Measurements from ENCODE around the gene COPA. TPM values are rescaled to one million over a fixed set of nuclear protein-coding genes. Genes with fewer than 3 reads are reported as not detected.
A peak's percentile ranks its signal among the peaks of the same experiment; 100 is the strongest.

COPA gene
- total and polyA plus RNA-seq, 10 of the 15 experiments (the other 5 are each of a cell fraction or from before 2014, with no cell fraction given) = 53.7 to 180 (median 123) TPM

GRCh38 chr1:160285506-160285905, 57.5 kb downstream of the COPA start:
- Histone ChIP-seq H3K79me2 (ENCODE audit: control insufficient read depth, insufficient read depth, low read length) (peaks cover 13% of the 10 kb centered on the region), H3K9me3 (replicated peaks; ENCODE audit: control insufficient read depth, insufficient read depth, low read length) (no peaks in the 10 kb centered on the region), H3K4me3 (no peak overlapping the region), H3K36me3 (ENCODE audit: control insufficient read depth in 2 of 2, insufficient read depth in 2 of 2, low read length in 1 of 2) (peaks cover 9 to 11% of the 10 kb centered on the region in 2 experiments; a peak in 3 of 4 replicates), H3K9ac (ENCODE audit: control insufficient read depth, insufficient read depth, low read length) (no peak overlapping the region), H3K4me1 (ENCODE audit: control insufficient read depth, insufficient read depth, low read length) (no peaks in the 10 kb centered on the region), H2AFZ (ENCODE audit: control insufficient read depth, low read depth, low read length) (no peak overlapping the region), H3K27ac (ENCODE audit: control insufficient read depth, insufficient read depth) (no peak overlapping the region), H4K20me1 (ENCODE audit: control insufficient read depth, insufficient read depth) (no peaks in the 10 kb centered on the region), H3K4me2 (ENCODE audit: control insufficient read depth, insufficient read depth) (0 out of 2 replicates have a peak overlapping the region, but pooled peaks have one; percentile 46), H3K27me3 (replicated peaks in 1 of 2; ENCODE audit: control insufficient read depth in 2 of 2, insufficient read depth in 2 of 2, low read length in 1 of 2) (no peaks in the 10 kb centered on the region)
- ATAC-seq (no peak), DNase-seq (ENCODE audit: low read depth, low spot score) (no peak), FAIRE-seq (no peak)
- TF ChIP-seq PBX3 (IDR thresholded peaks at IDR 0.05; ENCODE audit: insufficient replicate concordance, low read depth, low read length) (no peak), GATAD2B (conservative IDR thresholded peaks at IDR 0.05; ENCODE audit: low read depth) (no peak), TARDBP (IDR thresholded peaks at IDR 0.05; ENCODE audit: borderline replicate concordance) (no peak), RFX5 (IDR thresholded peaks at IDR 0.05; ENCODE audit: low read depth, low read length) (no peak), JUNB (IDR thresholded peaks at IDR 0.05) (no peak), SMAD5 (IDR thresholded peaks at IDR 0.05; ENCODE audit: low read depth) (no peak), SREBF1 (IDR thresholded peaks at IDR 0.05; ENCODE audit: low read length) (no peak), STAT1 (conservative IDR thresholded peaks at IDR 0.05) (no peak), SKIL (IDR thresholded peaks at IDR 0.05; ENCODE audit: low read depth, poor library complexity, severe bottlenecking) (no peak), LARP7 (IDR thresholded peaks at IDR 0.05) (no peak), ZNF217 (IDR thresholded peaks at IDR 0.05) (no peak), NFYA (IDR thresholded peaks at IDR 0.05; ENCODE audit: borderline replicate concordance, low read depth, low read length) (no peak), EGR1 (IDR thresholded peaks at IDR 0.05; ENCODE audit: borderline replicate concordance in 1 of 2, low read depth in 2 of 2, low read length in 2 of 2) (no peak), MTA2 (IDR thresholded peaks at IDR 0.05; ENCODE audit: low read depth) (no peak), MAX (IDR thresholded peaks at IDR 0.05; ENCODE audit: low read depth, low read length) (no peak), DPF2 (IDR thresholded peaks at IDR 0.05) (no peak)
- in situ Hi-C loops (cut with MboI) (no loop called here), intact Hi-C loops (cut with micrococcal nuclease; ENCODE audit: unreplicated experiment) (loop anchor here (1.0 kb wide), 1 partner anchor 23 kb away; the partner anchor contains the start of gene DCAF8)
- ChIA-PET CTCF (interaction anchor here (0.6 to 2.7 kb wide), 15 partner anchors 19 to 200 kb away, joined by 3 to 22 read pairs (median 4); partner anchors contain the start of gene DCAF8), RAD21 (ENCODE audit: unreplicated experiment) (interaction anchor here (0.5 to 2.5 kb wide), 8 partner anchors 20 to 188 kb away, joined by 3 to 27 read pairs (median 7); partner anchors contain the start of genes DCAF8 and IGSF8), POLR2A (interaction anchor here (0.7 to 2.9 kb wide), 4 partner anchors 23 to 189 kb away, joined by 3 to 29 read pairs (median 4); partner anchors contain the start of gene DCAF8), SMC1A (ENCODE audit: uncharacterized antibody, unreplicated experiment) (interaction anchor here (0.6 to 2.6 kb wide), 14 partner anchors 8 to 280 kb away, joined by 3 to 21 read pairs (median 6); partner anchors contain the start of genes DCAF8 and IGSF8)
- WGBS (ENCODE audit: insufficient coverage, insufficient replicate concordance, low lambda C conversion rate, missing lambda C conversion rate) = 85% methylated on average over 23 of the region's 23 CpGs
- BruUV-seq (replicated peaks) = no TSS peak

Data from GM12878 (cell line).